ENCODE data around the gene GGPS1.
A peak's percentile ranks its signal among the peaks of the same experiment; 100 is the strongest.
"Not testable (repeated sequence)": the region's sequence is repeated elsewhere in the genome, so short reads cannot be mapped to it uniquely, and the experiment has no call there.

Gene GGPS1

DNA sequence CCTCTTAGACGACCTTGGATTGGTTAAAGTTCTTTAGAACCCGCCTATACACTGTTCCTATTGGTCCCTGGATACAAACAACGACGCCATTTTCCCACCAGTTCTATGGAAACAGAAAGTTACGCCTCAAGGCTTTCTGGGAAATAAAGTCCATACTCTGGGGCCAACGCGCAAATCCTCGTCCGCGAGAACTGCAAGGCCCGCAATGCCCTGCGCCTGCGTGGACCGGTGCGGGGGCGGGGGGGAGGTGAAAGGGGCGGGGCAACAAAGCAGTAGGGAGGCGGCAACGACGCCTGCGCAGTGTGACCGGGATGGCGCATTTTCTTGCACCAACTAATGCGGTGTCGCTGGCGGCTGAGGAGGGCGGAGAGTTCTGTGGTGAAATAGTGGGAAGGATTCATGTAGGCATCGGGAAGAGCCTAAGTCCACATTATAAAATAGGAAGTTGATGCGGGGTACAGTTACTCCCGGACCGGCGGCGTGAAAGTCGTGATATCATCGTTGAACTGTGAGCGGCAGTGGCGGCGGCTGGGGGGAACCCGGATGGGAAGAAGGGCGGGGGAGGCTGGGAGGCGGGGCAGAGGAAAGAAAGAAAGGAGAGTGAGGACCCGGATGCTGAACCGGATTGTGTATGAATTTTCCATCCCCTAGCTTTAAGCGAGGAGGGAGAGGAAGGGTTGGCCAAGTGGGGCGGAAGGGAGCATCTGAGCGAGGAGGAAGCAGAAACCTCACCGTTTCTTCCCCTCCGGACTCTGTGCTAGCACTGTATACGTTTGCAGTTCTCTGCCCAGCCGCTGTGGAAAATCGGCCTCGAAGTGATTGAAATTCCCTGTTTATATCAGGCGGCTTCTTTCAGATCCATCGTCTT is at the start of gene GGPS1:
TSS of gene GGPS1 (plus strand) at position 300 of the 868 bp plus-strand sequence. CDS start 6,695 bp downstream, outside the sequence.
- DNase-seq: peak; percentile 99

DNA sequence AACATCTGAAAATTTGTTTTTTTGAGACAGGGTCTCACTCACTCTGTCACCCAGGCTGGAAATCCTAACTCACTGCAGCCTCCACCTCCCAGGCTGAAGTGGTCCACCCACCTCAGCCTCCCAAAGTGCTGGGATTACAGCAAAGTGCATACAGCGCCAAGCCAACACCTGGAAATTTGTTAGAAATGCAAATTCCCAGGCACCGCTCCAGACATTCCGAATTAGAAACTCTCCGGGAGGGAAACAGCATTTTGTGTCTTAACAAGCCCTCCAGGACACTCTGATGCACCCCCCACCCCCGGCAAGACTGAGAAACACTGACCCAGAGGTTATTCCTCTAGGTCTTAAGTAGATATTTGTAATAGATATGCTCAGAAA is 49.5 kb upstream of the GGPS1 start:
- DNase-seq: no peak

DNA sequence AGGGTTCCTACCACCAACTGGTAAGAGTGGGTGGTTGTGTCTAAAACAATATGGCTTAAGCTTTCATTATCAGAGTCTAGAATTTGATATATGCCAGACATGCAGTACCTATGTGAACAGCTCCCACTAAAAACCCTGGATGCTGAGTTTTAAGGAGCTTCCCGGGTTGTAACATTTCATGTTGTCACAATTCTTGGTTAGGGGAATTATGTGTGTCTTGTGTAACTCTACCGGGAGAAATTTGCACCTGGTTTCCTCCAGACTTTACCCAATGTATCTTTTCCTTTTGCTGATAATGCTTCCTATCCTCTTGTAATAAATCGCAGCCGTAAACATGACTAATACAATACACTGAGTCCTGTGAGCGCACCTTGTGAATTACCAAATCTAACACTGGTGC is 48.7 kb upstream of the GGPS1 start:
- no peak for DNase-seq

DNA sequence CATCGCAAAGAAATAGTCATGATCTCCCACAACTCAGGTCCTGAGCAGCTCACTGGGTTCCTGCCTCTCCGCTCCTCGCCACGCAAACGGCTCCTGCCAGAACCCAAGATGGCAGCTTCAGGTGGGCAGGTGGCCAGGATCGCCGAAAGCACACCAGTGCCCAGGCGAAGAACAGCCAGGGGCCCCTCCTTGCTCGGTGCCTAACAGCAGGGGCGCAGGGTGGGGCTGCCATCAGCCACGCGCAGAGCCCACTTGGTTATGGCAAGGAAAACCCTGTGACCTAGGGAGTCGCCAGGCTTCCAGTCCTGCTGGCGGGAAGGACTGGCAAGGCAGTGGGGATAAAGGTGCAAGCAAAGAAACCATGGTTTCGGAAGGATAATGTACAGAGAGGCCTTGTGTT is 47.9 kb upstream of the GGPS1 start:
- DNase-seq: no peak

DNA sequence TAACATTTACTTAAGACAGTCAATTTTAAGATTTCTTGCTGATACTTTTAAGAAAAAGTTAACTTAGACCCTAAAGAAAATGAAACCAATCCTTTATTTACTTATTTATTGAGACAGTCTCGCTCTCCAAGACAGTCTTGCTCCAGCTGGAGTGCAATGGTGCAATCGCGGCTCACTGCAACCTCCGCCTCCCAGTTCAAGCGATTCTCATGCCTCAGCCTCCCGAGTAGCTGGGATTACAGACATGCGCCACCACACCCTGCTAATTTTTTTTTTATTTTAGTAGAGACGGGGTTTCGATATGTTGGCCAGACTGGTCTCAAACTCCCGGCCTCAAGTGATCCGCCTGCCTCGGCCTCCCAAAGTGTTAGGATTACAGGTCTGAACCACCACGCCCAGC is 44.7 kb upstream of the GGPS1 start:
- DNase-seq: not testable (repeated sequence)

DNA sequence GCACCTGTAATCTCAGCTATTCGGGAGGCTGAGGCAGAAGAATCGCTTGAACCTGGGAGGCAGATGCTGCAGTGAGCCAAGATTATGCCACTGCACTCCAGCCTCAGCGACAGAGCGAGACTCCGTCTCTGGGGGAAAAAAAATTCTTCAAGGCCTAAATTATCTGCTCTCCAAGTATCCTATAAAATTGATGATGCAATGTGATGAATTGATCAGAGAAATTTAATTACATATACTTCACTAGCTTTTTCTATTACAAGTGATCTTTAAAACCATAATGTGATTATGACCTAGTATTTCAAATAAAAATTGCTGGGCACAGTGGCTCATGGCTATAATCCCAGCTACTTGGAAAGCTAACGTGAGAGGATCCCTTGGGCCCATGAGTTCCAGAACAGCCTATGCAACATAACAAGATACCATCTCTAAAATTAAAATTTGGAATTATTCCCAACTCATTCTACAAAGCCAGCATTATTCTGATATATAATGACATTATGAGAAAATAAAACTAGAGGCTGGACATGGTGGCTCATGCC is 44.1 kb upstream of the GGPS1 start:
- no peak for DNase-seq

DNA sequence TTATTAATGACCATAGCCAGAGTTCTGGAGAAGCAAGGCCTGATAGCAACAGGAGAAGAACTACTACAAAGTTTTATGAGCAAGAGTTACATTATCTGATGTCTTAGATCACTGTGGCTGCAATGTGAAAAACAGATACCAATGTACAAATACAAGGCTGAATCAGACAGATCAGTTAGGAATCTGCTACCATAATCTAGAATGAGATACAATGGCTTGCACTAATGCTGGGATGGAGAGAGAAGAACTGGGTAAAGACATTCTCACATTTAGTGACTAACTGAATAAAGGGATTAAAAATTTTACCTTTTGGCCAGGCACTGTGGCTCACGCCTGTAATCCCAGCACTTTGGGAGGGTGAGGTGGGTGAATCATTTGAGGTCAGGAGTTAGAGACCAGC is 41.7 kb upstream of the GGPS1 start:
- no peak for DNase-seq

DNA sequence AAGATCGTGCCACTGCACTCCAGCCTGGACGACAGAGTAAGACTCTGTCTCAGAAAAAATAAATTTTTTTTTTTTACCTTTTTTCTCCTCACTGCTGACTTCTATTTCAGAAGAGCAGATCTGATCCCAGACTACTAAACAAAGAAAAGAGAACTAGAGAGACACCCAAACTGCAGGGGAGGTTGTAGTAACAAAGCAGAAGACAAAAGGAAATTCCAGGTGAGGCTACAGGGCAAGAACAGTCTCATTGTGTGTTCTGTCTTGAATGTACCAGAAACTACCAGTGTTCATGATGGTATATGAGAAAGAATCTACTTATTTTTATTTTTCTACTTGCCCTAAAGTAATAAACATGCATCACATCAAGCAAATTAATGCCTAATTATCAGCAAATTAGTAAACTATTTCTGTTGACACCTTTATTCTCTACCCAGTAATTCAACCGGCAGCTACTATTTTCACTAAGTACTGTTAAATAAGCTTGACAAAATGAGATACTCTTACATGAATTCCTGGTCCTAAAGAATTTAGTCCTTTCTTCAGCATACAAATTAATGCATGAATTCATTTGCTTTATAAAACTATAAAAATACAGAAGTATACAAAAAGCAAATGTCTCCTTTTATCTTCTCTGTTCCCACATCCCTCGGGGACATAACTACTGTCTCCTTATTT is 41.0 kb upstream of the GGPS1 start:
- DNase-seq: no peak

DNA sequence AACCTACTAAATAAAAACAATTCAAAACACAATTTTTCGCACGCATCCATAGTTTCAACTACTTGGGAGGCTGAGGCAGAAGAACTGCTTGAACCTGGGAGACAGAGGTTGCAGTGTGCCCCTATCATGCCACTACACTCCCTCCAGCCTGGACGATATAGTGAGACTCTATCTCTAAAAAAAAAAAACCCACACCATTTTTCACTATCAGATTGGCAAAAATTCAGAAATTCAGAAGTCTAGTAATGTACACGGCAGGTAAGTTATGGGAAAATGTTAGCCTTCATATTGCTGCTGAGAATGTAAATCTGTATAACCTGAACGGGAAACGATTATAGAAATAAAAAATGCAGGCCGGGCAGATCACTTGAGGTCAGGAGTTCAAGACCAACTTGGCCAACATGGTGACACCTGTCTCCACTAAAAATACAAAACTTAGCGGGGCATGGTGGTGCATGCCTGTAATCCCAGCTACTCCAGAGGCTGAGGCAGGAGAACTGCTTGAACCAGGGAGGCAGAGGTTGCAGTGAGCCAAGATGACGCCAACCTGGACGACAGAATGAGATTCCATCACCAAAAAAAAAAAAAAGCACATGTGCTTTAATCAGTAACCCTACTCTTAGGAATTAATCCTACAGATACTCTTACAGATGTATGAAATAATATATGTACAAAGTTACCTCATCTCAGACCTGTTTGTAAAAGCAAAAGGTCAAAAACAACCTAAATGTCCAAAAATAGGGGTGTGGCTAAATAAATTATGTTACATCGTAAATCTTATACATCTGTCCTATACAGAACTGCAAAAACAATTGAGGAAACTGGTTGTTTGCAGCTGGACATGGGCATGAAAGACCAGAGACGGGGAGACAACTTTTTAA is 38.3 kb upstream of the GGPS1 start:
- DNase-seq: no peak

DNA sequence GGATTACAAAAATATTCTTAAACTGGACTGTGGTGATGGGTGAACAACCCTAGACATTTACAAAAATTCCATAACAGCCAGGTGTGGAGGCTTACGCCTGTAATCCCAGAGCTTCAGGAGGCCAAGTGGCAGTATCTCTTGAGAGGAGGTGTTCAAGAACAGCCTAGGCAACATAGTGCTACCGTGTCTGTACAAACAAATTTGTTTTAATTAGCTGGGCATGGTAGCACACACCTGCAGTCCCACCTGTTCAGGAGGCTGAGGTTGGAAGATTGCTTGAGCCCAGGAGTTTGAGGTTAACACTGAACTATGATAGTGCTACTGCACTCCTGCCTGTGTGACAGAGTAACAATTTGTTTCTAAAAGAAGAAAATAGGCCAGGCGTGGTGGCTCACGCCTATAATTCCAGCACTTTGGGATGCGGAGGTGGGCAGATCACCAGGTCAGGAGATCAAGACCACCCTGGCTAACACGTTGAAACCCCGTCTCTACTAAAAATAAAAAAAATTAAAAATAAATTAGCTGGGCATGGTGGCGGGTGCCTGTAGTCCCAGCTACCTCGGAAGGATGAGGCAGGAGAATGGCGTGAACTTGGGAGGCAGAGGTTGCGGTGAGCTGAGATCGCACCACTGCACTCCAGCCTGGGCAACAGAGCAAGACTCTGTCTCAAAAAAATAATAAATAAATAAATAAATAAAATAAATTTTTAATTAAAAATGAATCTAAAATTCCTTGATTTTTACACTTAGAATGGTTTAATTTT is 37.4 kb upstream of the GGPS1 start:
- no peak for DNase-seq

DNA sequence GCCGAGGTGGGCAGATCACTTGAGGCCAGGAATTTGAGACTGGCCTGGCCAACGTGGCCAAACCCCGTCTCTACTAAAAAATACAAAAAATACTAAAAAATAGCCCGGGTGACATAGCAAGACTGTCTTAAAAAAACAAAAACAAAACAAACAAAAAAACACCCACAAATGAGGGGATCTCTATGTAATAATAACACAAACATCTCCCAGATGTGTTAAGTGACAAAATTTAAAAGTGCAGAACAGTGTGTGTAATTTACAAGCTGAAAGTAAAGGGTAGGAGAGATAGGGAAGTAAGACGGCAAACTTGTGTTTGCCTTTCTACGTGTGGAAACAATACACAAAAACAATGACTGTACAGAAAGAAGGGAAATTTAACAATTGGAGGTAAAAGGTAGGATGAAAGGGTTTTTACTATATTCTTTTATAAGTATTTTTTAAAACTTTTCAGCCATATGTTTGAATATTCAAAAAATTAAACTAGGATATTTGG is 36.7 kb upstream of the GGPS1 start:
- DNase-seq: no peak

DNA sequence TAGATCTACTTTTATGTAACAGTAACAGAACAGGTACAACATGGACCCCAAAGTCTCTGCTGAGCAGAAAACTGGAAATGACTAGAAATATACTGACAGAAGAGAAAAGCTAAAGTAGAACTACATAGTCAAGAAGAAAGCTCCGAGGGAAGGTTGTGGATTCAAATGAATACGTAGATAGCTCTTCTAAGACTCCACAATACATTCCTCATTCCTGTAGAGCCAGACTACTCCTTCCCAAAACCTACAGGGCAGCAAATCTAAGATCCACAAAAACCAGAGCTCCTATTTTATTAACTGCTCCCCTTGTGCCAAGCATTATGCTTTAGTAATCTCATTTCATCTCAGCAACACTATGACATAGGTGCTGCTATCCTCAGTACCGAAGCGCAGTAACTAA is 35.6 kb upstream of the GGPS1 start:
- DNase-seq: no peak

DNA sequence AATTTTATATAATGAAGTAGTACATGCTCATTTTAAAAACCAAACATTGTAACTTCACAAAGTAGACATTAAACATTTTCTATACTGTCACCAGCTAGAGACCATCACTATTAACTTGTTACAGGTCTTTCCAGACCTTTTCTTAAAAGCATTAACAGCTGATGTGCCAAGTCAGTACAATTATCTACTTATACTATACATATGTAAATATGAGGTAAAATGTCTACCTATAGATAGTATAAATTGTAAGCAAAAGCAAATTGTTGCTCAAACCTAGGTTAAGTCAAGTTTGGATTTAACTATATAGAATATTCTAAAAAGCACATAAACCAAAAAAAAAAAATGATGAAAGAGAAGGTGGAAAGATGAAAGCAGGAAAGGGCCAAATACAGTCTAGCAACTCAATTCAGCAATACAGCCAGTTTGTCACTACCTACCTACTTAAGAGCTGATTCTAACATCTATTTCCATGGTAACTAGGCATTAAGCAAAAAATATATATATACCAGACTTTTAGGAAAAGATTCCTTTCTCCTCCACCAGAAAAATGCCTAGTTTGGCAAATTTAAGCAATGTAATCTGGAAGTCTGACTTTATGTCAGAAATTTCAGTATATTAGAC is 34.9 kb upstream of the GGPS1 start:
- DNase-seq: no peak

DNA sequence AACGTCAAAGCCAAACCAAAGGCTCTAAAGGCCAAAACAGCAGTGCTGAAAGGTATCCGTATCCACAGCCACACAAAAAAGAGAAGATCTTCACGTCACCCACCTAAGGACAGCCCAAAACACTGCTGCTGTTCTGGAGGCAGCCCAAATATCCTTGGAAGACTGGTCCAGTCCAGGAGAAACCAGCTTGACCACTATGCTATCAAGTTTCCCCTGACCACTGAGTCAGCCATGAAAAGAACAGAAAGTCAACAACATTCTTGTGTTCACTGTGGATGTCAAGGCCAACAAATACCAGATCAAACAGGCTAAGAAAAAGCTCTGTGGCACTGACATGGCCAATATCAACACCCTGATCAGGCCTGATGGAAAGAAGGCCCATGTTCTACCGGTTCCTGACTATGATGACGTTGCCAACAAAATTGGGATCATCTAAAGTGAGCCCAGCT is 32.4 kb upstream of the GGPS1 start:
- no peak for DNase-seq

DNA sequence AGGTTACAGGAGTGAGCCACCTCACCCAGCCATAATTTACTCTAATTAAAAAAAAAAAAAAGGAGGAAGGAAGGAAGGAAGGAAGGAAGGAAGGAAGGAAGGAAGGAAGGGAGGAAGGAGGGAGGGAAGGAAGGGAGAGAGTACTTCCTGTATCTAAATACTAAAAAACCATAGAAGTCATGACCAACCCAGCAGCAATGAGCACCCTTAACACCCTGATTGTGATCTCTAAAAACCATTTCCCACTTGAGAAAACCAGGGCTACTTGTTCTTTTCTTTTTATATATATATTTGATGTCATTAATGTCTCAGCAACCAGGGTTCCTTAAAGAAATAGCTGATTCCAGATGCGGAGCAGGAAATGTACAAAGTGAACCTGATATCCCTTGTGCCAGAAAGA is 31.6 kb upstream of the GGPS1 start:
- no peak for DNase-seq

DNA sequence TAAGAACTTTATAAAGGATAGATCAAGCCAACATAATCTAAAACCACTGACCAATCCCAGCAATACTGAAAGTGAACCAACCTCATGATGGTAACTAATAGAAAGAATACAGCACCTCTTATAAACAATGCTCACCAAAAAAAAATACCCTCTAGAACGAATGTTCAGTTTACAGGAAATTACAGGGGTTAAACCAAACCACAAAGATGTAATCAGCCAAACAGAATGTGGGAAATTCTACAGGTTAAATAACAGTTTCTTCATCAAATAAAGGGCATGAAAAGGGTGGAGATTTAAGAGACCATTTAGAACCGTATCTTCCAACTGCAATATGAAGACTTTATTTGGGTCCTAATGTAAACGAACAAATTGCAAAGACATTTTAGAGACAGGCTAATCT is 30.8 kb upstream of the GGPS1 start:
- DNase-seq: no peak

DNA sequence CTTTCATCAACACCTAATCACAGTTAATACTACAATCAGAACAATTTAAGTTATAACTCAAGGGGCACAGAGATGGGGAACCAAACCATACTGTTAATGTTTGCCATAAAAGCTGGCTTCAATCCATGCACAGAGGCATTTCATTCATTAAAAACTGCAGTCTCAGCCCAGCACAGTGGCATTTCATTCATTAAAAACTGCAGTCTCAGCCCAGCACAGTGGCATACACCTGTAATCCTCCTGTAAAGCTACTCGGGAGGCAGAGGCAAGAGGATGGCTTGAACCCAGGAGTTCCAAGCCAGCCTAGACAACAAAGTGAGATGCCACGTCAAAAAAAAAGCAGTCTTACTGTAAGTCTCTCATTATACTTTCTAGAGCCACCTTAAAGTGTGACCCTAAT is 29.6 kb upstream of the GGPS1 start:
- no peak for DNase-seq

DNA sequence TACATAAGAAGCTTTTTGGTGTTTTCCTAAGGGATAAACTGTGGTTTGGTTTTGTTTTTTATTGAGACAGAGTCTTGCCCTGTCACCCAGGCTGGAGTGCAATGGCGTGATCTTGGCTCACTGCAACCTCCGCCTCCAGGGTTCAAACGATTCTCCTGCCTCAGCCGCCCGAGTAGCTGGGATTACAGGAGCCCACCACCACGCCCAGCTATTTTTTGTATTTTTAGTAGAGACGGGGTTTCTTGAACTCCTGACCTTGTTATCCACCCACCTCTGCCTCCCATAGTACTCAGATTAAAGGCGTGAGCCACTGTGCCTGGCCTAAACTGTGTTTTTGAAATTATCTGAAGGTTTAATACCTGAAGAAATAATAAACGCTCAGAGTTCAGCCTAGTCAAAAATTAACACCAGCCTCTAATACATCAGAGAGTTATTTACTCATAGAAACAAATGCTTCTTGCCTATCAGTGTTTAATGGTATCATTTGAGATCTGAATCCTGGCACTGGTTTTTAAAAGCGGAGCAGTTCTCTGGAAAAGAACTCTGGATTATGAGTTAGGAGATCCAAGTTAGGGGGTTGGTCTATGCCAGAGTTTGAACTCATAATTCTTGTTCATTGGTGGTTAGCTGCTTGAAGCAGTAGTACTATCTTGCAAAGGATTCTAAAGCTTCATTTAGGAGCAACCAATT is 29.1 kb upstream of the GGPS1 start:
- DNase-seq: no peak

DNA sequence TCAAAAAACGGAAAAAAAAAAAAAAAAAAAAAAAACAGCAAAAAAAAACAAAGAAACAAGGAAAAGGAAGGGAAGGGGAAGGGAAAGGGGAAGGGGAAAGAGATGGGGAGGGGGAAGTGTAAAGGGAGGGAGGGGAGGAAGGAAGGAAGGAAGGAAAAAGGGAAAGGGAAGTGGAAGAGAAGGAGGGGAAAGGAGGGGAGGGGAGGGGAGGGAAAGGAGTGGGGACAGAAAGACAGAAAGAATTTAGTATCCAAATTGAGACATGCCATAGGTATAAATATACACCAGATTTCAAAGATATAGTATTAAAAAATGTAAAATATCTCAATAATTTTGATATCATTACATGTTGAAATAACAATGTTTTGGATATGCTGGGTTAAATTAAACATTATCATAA is 26.2 kb upstream of the GGPS1 start:
- DNase-seq: no peak

DNA sequence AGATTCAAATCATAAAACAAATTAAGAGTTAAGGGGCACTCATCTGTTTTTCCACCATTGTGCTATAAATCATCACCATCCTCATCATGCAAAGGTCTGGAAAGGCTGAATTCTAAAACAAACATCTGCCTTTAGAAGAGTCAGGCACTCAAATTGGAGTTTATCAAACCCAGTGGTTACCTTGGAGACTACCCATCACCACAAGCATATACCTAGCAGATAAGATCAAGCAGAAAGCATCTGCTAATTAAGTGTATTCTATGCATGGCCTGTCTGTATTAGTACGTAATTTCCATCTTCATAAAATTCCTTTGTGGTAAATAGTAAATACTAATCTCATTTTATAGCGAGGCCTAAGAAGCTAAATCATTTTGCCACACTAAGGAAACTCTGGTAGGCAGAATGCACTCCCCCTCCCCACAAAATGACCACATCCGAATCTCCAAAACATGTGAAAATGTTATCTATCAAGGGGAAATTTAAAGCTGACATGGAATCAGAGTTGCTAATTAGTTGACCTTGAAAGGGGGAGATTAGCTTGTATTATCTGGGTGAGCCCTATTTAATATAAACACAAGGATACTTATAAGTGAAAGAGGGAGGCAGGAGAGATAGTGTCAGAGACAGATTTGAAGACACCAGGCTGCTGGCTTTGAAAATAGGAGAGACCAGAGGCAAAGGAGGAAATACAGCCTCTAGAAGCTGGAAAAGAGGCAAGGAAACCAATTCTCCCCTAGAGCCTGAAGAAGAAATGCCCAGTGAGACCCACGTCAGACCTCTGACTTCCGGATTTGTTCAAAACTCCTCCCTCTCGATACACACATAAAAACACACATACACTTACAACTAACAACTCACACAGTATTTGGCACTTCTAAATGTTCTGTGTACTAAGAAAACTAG is 23.6 kb upstream of the GGPS1 start:
- no peak for DNase-seq
